HEK293T (cell line): ENCODE results near the gene NXPH4.

Experiments used
- ARNT ChIP-seq: fragments of 450-650 bp; IDR thresholded peaks from 2 replicates; pipeline ENCODE4 v1.6.1; 2017; ENCODE audit warnings: mild to moderate bottlenecking
- BHLHE40 ChIP-seq: fragments of 450-650 bp; IDR thresholded peaks from 2 replicates; pipeline ENCODE4 v1.6.1; 2016; ENCODE audit warnings: mild to moderate bottlenecking, moderate library complexity, borderline replicate concordance
- FOXA1 ChIP-seq: fragments of 450-650 bp; IDR thresholded peaks from 2 replicates; pipeline ENCODE4 v1.6.1; 2016; ENCODE audit warnings: mild to moderate bottlenecking
- HDGF ChIP-seq: fragments of 450-650 bp; IDR thresholded peaks from 2 replicates; pipeline ENCODE4 v1.6.1; 2017; ENCODE audit warnings: antibody characterized with exemption, borderline replicate concordance
- LEF1 ChIP-seq: fragments of 450-650 bp; IDR thresholded peaks from 2 replicates; pipeline ENCODE4 v1.6.1; 2017; ENCODE audit warnings: mild to moderate bottlenecking, borderline replicate concordance
- PKNOX1 ChIP-seq: fragments of 450-650 bp; IDR thresholded peaks from 2 replicates; pipeline ENCODE4 v1.6.1; 2016
- SUZ12 ChIP-seq: fragments of 450-650 bp; IDR thresholded peaks from 2 replicates; pipeline ENCODE4 v1.6.1; 2016; ENCODE audit warnings: mild to moderate bottlenecking
- ZNF384 ChIP-seq: fragments of 450-650 bp; IDR thresholded peaks from 2 replicates; pipeline ENCODE4 v1.6.1; 2016

- TF ChIP-seq ZNF384 (no peak), ARNT (no peak), SUZ12 (no peak), PKNOX1 (no peak), FOXA1 (no peak), BHLHE40 (no peak), LEF1 (no peak), HDGF (no peak)
Observed at GRCh38 chr12:57188090-57188425, 28.5 kb upstream of the NXPH4 start.
